GM19328 (cell line): ENCODE results near the gene CSF2.
"Not testable (repeated sequence)": the region's sequence is repeated elsewhere in the genome, so short reads cannot be mapped to it uniquely, and the experiment has no call there.

Source experiments
- ATAC-seq: cut with Tn5 transposase; IDR thresholded peaks from one replicate; pipeline ENCODE4 v1.9.1; 2021; ENCODE audit warnings: mild to moderate bottlenecking, moderate library complexity; ENCODE audit not compliant: unreplicated experiment

The CSF2 gene

DNA sequence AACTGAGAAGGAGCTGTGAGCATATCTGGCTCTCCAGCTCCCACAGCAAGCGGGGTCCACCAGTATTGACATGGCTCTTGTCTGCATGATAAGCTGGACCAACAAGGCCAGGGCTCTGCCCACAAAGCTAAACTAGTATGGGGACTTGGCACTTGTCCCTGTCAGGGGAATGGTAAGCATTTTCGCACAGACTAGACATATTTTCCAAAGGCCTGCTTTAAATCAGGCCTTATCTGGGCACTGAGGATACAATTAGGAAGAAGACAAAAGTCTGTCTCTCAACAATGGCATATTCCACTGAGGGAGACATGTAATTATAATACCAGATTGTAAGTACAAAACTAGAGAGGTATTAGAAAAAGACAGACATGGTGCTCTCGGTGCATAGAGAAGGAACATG lies 32.1 kb downstream of the CSF2 start:
- no peak for ATAC-seq

DNA sequence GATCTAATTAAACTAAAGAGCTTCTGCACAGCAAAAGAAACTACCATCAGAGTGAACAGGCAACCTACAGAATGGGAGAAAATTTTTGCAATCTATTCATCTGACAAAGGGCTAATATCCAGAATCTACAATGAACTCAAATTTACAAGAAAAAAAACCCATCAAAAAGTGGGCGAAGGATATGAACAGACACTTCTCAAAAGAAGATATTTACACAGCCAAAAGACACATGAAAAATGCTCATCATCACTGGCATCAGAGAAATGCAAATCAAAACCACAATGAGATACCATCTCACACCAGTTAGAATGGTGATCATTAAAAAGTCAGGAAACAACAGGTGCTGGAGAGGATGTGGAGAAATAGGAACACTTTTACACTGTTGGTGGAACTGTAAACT lies 34.9 kb downstream of the CSF2 start:
- ATAC-seq = not testable (repeated sequence)

DNA sequence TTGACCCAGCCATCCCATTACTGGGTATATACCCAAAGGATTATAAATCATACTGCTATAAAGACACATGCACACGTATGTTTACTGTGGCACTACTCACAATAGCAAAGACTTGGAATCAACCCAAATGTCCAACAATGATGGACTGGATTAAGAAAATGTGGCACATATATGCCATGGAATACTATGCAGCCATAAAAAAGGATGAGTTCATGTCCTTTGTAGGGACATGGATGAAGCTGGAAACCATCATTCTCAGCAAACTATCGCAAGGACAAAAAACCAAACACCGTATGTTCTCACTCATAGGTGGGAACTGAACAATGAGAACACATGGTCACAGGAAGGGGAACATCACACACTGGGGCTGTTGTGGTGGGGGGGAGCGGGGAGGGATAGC lies 35.4 kb downstream of the CSF2 start:
- ATAC-seq = not testable (repeated sequence)

GRCh38 chr5:132109494-132110053 lies 36.0 kb downstream of the CSF2 start:
- ATAC-seq = no peak

GRCh38 chr5:132110195-132110594 lies 36.6 kb downstream of the CSF2 start:
- ATAC-seq = no peak

DNA sequence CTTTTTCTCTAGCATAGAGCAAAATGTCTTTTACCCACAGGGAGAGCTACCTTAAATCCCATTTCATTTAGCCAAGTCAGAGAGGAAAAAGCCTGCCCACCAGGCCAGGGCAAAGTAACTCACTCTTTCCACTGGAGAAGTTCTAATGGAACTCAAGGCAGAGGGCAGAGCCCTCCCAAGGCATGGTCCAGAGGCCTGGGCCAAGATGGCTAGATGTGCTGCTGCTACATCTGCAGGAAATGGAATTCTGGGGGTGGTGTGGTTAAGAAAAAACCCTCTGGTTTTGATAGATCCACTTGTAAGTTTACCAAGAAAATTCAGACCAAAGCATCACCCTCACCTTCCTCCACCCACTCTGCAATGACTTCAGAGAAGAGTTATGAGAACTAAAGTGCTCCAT lies 37.3 kb downstream of the CSF2 start:
- ATAC-seq = no peak

DNA sequence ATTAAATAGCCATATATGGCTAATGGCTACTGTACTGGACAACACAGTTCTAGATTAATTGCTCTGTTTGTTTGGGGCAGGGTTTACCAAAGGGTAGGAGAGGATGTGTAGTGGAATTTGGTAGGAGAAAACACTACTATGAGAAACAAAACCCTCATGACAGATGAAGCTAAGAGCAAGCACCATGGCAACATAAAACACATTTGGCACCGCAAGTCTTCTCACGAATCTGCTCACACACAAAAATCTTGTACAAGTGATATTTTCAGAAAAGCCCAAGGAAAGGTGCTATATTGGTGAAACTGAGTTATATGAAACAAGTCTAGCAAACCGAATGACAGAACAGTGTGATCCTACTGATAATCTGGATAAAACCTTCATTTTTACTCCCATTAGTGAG lies 38.5 kb downstream of the CSF2 start:
- no peak for ATAC-seq

DNA sequence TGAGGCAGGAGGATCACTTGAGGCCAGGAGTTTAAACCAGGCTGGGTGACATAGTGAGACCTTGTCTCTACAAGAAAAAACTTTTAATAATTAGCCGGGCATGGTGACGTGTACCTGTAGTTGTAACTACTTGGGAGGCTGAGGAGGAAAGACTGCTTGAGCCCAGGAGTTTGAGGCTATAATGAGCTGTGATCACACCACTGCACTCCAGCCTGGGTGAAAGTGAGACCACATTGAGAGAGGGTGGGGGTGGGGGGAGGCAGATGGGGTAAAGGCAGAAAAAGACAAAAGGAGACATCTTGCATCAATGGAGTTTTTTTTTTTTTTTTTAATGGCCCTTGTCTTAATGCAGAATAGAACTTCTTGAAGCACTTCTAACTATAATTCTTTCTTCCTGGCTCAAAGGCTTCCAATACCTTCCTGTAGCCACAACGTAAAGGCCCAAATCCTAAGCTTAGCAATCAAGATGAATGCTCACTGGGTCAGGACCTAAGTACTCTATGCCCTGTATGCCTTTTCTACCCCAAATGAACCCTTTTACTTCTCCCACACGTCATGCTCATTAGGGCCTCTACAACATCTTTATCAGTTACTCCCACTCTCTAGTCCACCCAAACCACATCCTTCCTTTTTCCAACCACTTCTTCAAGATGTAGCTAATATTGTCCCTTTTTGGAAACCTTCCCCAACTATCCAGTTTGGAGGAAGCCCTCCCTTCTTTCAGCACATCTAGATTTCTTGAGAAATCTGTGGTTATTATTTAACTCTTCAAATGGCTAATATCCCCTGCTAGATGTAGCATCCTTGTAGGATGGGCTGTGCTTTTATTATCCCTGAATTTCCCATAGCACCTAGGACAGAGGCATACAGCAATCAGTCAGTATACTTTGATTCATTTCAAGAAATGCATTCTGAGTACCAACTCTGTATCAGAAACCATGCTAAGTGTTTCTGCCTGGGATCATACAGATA lies 40.8 kb downstream of the CSF2 start:
- ATAC-seq = no peak

DNA sequence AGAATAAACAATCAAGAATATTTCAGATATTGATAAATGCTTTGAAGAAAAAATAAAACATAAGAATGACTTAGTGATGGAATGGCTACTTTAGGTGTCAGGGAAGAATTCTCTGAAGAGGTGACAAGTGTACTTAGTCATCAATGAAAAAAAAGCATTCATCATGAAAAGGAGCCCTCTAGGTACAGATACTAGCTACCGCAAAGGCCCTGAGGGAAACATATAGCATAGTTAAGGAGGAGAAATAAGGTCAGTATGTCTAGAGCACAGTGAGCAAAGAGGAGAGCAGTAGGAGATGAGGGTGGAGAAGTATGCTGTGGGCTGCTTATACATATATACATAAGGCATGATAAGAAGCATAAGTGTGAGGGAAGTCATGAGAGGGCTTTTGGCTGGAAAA lies 41.8 kb downstream of the CSF2 start:
- no peak for ATAC-seq

- no peak for ATAC-seq
These were observed 42.5 kb downstream of the CSF2 start for GRCh38 chr5:132116072-132116471.

DNA sequence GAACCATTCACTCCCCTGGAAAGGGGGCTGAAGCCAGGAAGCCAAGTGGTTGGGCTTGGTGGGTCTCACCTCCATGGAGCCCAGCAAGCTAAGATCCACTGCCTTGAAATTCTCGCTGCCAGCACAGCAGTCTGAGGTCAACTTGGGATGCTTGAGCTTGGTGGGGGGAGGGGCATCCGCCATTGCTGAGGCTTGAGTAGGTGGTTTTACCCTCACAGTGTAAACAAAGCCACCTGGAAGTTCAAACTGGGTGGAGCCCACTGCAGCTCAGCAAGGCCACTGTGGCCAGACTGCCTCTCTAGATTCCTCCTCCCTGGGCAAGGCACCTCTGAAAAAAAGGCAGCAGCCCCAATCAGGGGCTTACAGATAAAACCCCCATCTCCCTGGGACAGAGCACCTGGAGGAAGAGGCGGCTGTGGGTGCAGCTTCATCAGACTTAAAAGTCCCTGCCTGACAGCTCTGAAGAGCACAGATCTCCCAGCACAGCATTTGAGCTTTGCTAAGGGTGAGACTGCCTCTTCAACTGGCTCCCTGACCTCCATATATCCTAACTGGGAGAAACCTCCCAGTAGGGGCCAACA lies 43.4 kb downstream of the CSF2 start:
- ATAC-seq = not testable (repeated sequence)

GRCh38 chr5:132120717-132121116 lies 47.1 kb downstream of the CSF2 start:
- ATAC-seq = not testable (repeated sequence)

GRCh38 chr5:132122971-132123370 lies 49.4 kb downstream of the CSF2 start:
- not testable (repeated sequence) for ATAC-seq

DNA sequence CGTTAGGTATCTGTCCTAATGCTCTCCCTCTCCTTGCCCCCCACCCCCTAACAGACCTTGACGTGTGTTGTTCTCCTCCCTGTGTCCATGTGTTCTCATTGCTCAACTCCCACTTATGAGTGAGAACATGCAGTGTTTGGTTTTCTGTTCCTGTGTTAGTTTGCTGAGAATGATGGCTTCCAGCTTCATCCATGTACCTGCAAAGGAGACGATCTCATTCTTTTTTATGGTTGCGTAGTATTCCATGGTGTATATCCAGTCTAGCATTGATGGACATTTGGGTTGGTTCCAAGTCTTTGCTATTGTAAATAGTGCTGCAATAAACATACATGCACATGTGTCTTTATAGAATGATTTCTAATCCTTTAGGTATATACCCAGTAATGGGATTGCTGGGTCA lies 50.0 kb downstream of the CSF2 start:
- not testable (repeated sequence) for ATAC-seq
